Liver (tissue), 9 donors: ENCODE results near the gene CGB2. TPM values are rescaled to one million over a fixed set of nuclear protein-coding genes. Genes with fewer than 3 reads are reported as not detected.

ENCODE experiments used
- DNase-seq: peaks from one replicate; pipeline ENCODE4 v3.0.0-alpha.2; 2017; ENCODE audit warnings: low spot score
- H3K27ac ChIP-seq, 2 donors: one replicate each; pipeline ENCODE4 v1.7.0; 2013; ENCODE audit warnings: inconsistent platforms in 2 of 2, low read length in 2 of 2, control low read depth in 1 of 2, low read depth in 1 of 2, mild to moderate bottlenecking in 1 of 2
- H3K27me3 ChIP-seq, 4 donors: one replicate each; pipeline versions ENCODE4 v1.6.1 to v1.7.0; 2013; ENCODE audit warnings: low read length in 3 of 4, inconsistent platforms in 1 of 4, mild to moderate bottlenecking in 1 of 4, moderate library complexity in 1 of 4; ENCODE audit not compliant: control insufficient read depth in 4 of 4, insufficient read depth in 4 of 4
- H3K36me3 ChIP-seq, 4 donors: one replicate each; pipeline versions ENCODE4 v1.6.1 to v1.7.0; 2013; ENCODE audit warnings: low read length in 3 of 4, mild to moderate bottlenecking in 3 of 4, low read depth in 1 of 4, moderate library complexity in 1 of 4; ENCODE audit not compliant: control insufficient read depth in 4 of 4, insufficient read depth in 3 of 4
- H3K4me1 ChIP-seq, 4 donors: one replicate each; pipeline versions ENCODE4 v1.6.1 to v1.7.0; 2013; ENCODE audit warnings: low read length in 3 of 4, mild to moderate bottlenecking in 3 of 4, moderate library complexity in 1 of 4; ENCODE audit not compliant: control insufficient read depth in 4 of 4, insufficient read depth in 4 of 4
- H3K4me3 ChIP-seq, 3 donors: one replicate each; pipeline versions ENCODE4 v1.6.1 to v1.7.0; 2013; ENCODE audit warnings: low read length in 3 of 3, control low read depth in 1 of 3, low read depth in 1 of 3, mild to moderate bottlenecking in 1 of 3
- H3K9ac ChIP-seq, 2 donors: one replicate each; pipeline ENCODE4 v1.7.0; 2013; ENCODE audit warnings: low read length in 2 of 2, mild to moderate bottlenecking in 2 of 2, moderate library complexity in 2 of 2, control low read depth in 1 of 2, low read depth in 1 of 2
- H3K9me3 ChIP-seq, 4 donors: one replicate each; pipeline versions ENCODE4 v1.6.1 to v1.7.0; 2013; ENCODE audit warnings: low read length in 3 of 4; ENCODE audit not compliant: control insufficient read depth in 4 of 4
- ATF3 ChIP-seq: IDR thresholded peaks from 2 replicates; pipeline ENCODE4 v1.6.1; 2016; ENCODE audit warnings: antibody characterized with exemption
- EGR1 ChIP-seq, 2 donors: IDR thresholded peaks; 2 replicates each; pipeline ENCODE4 v1.6.1; 2016 to 2018; ENCODE audit warnings: antibody characterized with exemption in 2 of 2, low read depth in 2 of 2
- FOXA2 ChIP-seq: IDR thresholded peaks from 2 replicates; pipeline ENCODE4 v1.6.1; 2016; ENCODE audit warnings: antibody characterized with exemption
- GABPA ChIP-seq, 2 donors: IDR thresholded peaks in 1 of 2; conservative IDR thresholded peaks in 1 of 2; 2 replicates each; pipeline ENCODE4 v1.6.1; 2016; ENCODE audit warnings: antibody characterized with exemption in 2 of 2, mild to moderate bottlenecking in 1 of 2, moderate library complexity in 1 of 2
- HNF4A ChIP-seq, 2 donors: conservative IDR thresholded peaks; 2 replicates each; pipeline ENCODE4 v1.6.1; 2016; ENCODE audit warnings: antibody characterized with exemption in 2 of 2, mild to moderate bottlenecking in 2 of 2
- HNF4G ChIP-seq: IDR thresholded peaks from 2 replicates; pipeline ENCODE4 v1.6.1; 2016; ENCODE audit warnings: antibody characterized with exemption
- JUND ChIP-seq, 2 donors: IDR thresholded peaks; 2 replicates each; pipeline ENCODE4 v1.6.1; 2016; ENCODE audit warnings: antibody characterized with exemption in 2 of 2
- NR2F2 ChIP-seq: IDR thresholded peaks from 2 replicates; pipeline ENCODE4 v1.6.1; 2016; ENCODE audit warnings: antibody characterized with exemption
- RAD21 ChIP-seq, 2 donors: IDR thresholded peaks; 2 replicates each; pipeline ENCODE4 v1.6.1; 2016; ENCODE audit warnings: antibody characterized with exemption in 2 of 2, mild to moderate bottlenecking in 2 of 2
- RXRA ChIP-seq, 2 donors: IDR thresholded peaks; 2 replicates each; pipeline ENCODE4 v1.6.1; 2017 to 2018; ENCODE audit warnings: antibody characterized with exemption in 2 of 2, mild to moderate bottlenecking in 1 of 2
- SP1 ChIP-seq: IDR thresholded peaks from 2 replicates; pipeline ENCODE4 v1.6.1; 2018; ENCODE audit warnings: antibody characterized with exemption, mild to moderate bottlenecking
- YY1 ChIP-seq: IDR thresholded peaks from 2 replicates; pipeline ENCODE4 v1.6.1; 2016; ENCODE audit warnings: antibody characterized with exemption, mild to moderate bottlenecking
- ZBTB33 ChIP-seq: IDR thresholded peaks from 2 replicates; pipeline ENCODE4 v1.6.1; 2016; ENCODE audit warnings: antibody characterized with exemption
- WGBS: extraction: QIAGEN DNeasy Blood & Tissue Kit; methylation state at CpG from one replicate; pipeline ENCODE4 v1.1.7; 2013; 5-methylcytosine and 5-hydroxymethylcytosine counted together
- polyA plus RNA-seq, 2 donors: library from polyadenylated mRNA; stranded (reverse) in 1 of 2; unstranded in 1 of 2; fragments of 200-250 nt in 1 of 2; fragments of >200 nt in 1 of 2; fragmentation: Nextera tagmentation in 1 of 2; extraction: Ambion mirVana in 1 of 2; gene quantifications; one replicate each; pipeline versions ENCODE4 v1.2.1 to v1.2.3, GENCODE V29; 2013 to 2015
- total RNA-seq, 2 donors: library from RNA; depleted of rRNA; stranded (reverse); fragments of >200 nt; gene quantifications; one replicate each; pipeline ENCODE4 v1.2.3, GENCODE V29; 2014
- TF ChIP-seq, protein P1 (sequence below): fragments of 150-350 bp; IDR thresholded peaks from 2 replicates; pipeline ENCODE4 v1.5.1; 2017; ENCODE audit warnings: improper control_type of control experiment, low read depth, low read length; ENCODE audit not compliant: missing input control
- donor health status: healthy.
- donor health status: healthy.
- donor health status: healthy.
- donor health status: healthy.
- donor health status: healthy.

Gene CGB2
- total and polyA plus RNA-seq, 4 donors, result not detected

DNA sequence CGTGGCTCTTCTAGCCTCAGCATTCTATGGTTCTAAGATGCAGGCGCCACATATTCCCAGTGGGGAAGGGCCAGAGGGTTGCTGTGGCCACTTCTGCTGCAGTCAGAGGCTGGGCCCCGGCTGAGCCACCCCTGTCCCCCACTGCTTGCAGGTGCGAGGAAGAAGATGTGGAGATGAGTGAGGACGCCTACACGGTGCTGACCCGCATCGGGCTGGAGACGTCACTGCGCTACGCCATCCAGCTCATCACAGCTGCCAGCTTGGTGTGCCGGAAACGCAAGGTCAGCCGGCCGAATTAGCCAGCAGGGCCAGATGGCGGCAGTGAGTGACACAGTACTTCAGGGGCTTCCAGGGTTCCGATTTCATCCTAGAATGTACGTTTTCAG, 16.8 kb upstream of the CGB2 start (continued):
- TF ChIP-seq SP1, result no peak
- TF ChIP-seq RAD21 (IDR thresholded peaks at IDR 0.05), result no peak
- no peak for TF ChIP-seq ATF3
- no peak for TF ChIP-seq EGR1 (IDR thresholded peaks at IDR 0.05; ENCODE audit: low read depth in 2 of 2)
- no peak for TF ChIP-seq GABPA (IDR thresholded peaks at IDR 0.05 in 1 of 2, conservative IDR thresholded peaks at IDR 0.05 in 1 of 2)
- no peak for TF ChIP-seq HNF4A (conservative IDR thresholded peaks at IDR 0.05)
- TF ChIP-seq NR2F2, result no peak
- no peak for TF ChIP-seq HNF4G

DNA sequence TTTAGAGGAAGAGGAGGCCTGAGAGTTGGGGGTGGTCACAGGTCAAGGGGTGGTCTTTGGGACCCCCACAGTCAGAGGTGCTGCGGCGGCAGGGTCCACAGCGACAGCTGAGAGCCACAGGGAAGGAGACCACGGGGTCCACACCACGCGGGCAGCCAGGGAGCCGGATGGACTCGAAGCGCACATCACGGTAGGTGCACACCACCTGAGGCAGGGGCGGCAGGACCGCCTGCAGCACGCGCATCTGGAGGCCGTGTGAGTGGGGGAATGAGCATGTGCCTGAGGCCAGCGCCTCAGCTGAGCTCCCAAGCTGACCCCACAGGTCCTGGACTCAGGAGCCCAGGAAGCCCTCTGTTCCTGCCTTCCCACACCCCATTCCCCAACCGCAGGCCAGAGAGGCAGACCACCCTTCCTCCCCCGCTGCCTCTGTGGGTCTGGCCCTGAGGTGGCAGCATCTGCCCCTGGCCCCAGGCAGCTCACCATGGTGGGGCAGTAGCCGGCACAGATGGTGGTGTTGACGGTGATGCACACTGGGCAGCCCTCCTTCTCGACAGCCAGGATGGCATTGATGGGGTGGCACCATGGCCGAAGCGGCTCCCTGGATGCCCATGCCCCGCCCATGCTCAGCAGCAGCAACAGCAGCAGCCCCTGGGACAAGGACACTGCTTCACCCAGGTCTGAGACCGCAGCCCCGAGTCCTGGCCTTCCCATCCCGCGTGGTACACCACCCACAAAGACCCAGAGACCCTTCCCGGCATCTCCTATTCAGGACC, 15.4 kb upstream of the CGB2 start:
- H3K4me3 ChIP-seq, result no peak overlapping the region

More for the DNA sequence above, 15.4 kb upstream of the CGB2 start:
- no peaks in the 10 kb centered on the region for H3K27me3 ChIP-seq
- peaks cover 3 to 26% (median 8%) of the 10 kb centered on the region in 4 donors for H3K36me3 ChIP-seq
- no peak for DNase-seq
- H3K27ac ChIP-seq, result no peak overlapping the region
- no peak overlapping the region for H3K9ac ChIP-seq
- peaks cover 5 to 22% (median 16%) of the 10 kb centered on the region in 4 donors for H3K4me1 ChIP-seq
- no peaks in the 10 kb centered on the region for H3K9me3 ChIP-seq
- TF ChIP-seq NR2F2, result no peak
- no peak for TF ChIP-seq ATF3
- TF ChIP-seq RXRA (IDR thresholded peaks at IDR 0.05), result no peak
- TF ChIP-seq, protein P1, sequence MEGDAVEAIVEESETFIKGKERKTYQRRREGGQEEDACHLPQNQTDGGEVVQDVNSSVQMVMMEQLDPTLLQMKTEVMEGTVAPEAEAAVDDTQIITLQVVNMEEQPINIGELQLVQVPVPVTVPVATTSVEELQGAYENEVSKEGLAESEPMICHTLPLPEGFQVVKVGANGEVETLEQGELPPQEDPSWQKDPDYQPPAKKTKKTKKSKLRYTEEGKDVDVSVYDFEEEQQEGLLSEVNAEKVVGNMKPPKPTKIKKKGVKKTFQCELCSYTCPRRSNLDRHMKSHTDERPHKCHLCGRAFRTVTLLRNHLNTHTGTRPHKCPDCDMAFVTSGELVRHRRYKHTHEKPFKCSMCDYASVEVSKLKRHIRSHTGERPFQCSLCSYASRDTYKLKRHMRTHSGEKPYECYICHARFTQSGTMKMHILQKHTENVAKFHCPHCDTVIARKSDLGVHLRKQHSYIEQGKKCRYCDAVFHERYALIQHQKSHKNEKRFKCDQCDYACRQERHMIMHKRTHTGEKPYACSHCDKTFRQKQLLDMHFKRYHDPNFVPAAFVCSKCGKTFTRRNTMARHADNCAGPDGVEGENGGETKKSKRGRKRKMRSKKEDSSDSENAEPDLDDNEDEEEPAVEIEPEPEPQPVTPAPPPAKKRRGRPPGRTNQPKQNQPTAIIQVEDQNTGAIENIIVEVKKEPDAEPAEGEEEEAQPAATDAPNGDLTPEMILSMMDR, result no peak
- no peak for TF ChIP-seq EGR1 (IDR thresholded peaks at IDR 0.05; ENCODE audit: low read depth in 2 of 2)
- no peak for TF ChIP-seq YY1
- TF ChIP-seq JUND (IDR thresholded peaks at IDR 0.05), result no peak
- TF ChIP-seq ZBTB33, result no peak
- no peak for TF ChIP-seq FOXA2
- no peak for TF ChIP-seq GABPA (IDR thresholded peaks at IDR 0.05 in 1 of 2, conservative IDR thresholded peaks at IDR 0.05 in 1 of 2)
- 96% methylated on average over 27 of the region's 29 CpGs for WGBS
